ENCODE results near the gene HNF1A. TPM values are rescaled to one million over a fixed set of nuclear protein-coding genes. Genes with fewer than 3 reads are reported as not detected.

Gene HNF1A
- total and polyA plus RNA-seq, 3 experiments from 2014 or later, result not detected

DNA sequence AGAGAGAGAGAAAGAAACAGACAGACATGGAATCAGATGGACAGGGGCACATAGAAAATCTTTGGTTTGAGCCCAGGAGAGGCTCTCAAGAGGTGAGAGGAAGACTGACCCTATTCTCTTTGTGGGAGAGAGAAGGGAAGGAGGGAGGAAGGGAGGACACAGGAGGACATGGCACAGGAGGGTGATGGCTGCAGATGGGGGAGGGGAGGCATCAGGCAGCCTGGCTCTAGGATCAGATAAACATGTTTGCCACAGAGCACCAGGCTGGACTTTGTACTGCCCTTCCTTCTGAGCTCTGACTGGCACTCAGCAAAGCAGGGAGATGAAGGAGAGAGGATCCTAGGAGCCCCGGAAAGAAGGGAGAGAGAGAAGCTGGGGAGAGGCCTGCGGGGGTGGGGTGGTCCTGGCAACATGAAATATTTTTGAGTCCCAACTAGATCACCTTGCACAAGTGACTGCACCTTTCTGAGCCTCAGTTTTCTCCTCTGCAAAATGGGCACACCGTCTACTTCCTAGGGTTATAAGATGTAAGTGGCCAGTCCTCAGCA is 6.1 kb downstream of the HNF1A start:
- H3K4me1 ChIP-seq (ENCODE audit: insufficient read depth, low read length), result no peaks in the 10 kb centered on the region
- no peaks in the 10 kb centered on the region for H3K27me3 ChIP-seq (ENCODE audit: insufficient read depth, low read length, poor library complexity, severe bottlenecking)
- peaks cover 0 to 4% of the 10 kb centered on the region in 2 donors for H3K27me3 Mint-ChIP-seq
- H3K4me1 Mint-ChIP-seq, result no peaks in the 10 kb centered on the region
- no peak overlapping the region for H3K27ac Mint-ChIP-seq
- H3K27ac ChIP-seq (ENCODE audit: low read depth, low read length), result no peak overlapping the region
- H3K9me3 ChIP-seq (ENCODE audit: low read length), result no peaks in the 10 kb centered on the region
- CTCF ChIA-PET, result interaction anchor here (1.4 kb wide), 1 partner anchor 13 kb away, joined by 5 read pairs; no protein-coding TSS in a partner anchor
- POLR2A ChIA-PET, result no interaction called here
- H3K4me3 Mint-ChIP-seq, result no peak overlapping the region
- no peak overlapping the region for H3K4me3 ChIP-seq (ENCODE audit: low read length)
- no peaks in the 10 kb centered on the region for H3K9me3 Mint-ChIP-seq
- no peaks in the 10 kb centered on the region for H3K36me3 Mint-ChIP-seq
- no peaks in the 10 kb centered on the region for H3K36me3 ChIP-seq (ENCODE audit: insufficient read depth, low read length)
- DNase-seq, result no peak

DNA sequence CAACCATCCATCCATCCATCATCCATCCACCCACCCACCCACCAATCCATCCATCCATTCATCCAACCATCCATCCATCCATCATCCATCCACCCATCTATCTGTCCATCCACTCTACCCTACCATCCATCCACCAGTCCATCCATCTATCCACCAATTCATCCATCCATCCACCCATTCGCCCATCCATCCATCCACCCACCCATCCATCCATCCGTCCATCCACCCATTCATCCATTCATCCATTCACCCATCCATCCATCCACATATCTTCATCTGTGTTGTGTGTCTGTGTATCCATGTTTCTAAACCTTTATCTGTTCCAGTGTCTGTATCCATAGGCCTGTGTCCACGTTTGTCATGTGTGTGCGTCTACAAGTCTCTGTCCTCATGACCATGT is 9.9 kb downstream of the HNF1A start:
- Mint-ChIP-seq H3K36me3 (peaks cover 0 to 4% (median 0%) of the 10 kb centered on the region in 3 donors), H3K4me3 (no peak overlapping the region), H3K9me3 (no peaks in the 10 kb centered on the region), H3K27ac (no peak overlapping the region), H3K27me3 (peaks cover 0 to 8% of the 10 kb centered on the region in 2 donors), H3K4me1 (no peaks in the 10 kb centered on the region)
- Histone ChIP-seq H3K4me1 (ENCODE audit: insufficient read depth, low read length) (no peaks in the 10 kb centered on the region), H3K36me3 (ENCODE audit: insufficient read depth, low read length) (no peaks in the 10 kb centered on the region), H3K4me3 (ENCODE audit: low read length) (no peak overlapping the region), H3K27ac (ENCODE audit: low read depth, low read length) (no peak overlapping the region), H3K9me3 (ENCODE audit: low read length) (no peaks in the 10 kb centered on the region), H3K27me3 (ENCODE audit: insufficient read depth, low read length, poor library complexity, severe bottlenecking) (no peaks in the 10 kb centered on the region)
- POLR2A ChIA-PET, result no interaction called here
- CTCF ChIA-PET, result no interaction called here
- DNase-seq, result no peak

DNA sequence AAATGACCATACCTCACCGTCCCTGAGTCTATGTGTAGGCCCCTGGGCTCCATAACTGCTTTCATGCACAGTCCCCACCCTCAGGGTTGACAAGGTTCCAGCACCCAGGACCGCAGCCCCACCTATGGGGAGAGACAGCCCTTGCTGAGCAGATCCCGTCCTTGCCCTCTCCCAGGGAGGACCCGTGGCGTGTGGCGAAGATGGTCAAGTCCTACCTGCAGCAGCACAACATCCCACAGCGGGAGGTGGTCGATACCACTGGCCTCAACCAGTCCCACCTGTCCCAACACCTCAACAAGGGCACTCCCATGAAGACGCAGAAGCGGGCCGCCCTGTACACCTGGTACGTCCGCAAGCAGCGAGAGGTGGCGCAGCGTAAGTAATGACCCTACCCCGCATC is 10.3 kb downstream of the HNF1A start:
- Histone ChIP-seq H3K4me3 (ENCODE audit: low read length) (no peak overlapping the region), H3K9me3 (ENCODE audit: low read length) (no peaks in the 10 kb centered on the region), H3K27ac (ENCODE audit: low read depth, low read length) (no peak overlapping the region), H3K36me3 (ENCODE audit: insufficient read depth, low read length) (no peaks in the 10 kb centered on the region), H3K4me1 (ENCODE audit: insufficient read depth, low read length) (no peaks in the 10 kb centered on the region), H3K27me3 (ENCODE audit: insufficient read depth, low read length, poor library complexity, severe bottlenecking) (no peaks in the 10 kb centered on the region)
- no peak overlapping the region for H3K4me3 Mint-ChIP-seq
- peaks cover 0 to 8% of the 10 kb centered on the region in 2 donors for H3K27me3 Mint-ChIP-seq
- no peaks in the 10 kb centered on the region for H3K4me1 Mint-ChIP-seq
- H3K27ac Mint-ChIP-seq, result peak overlapping the region in 1 of 8 donors; percentile 33
- POLR2A ChIA-PET, result no interaction called here
- DNase-seq, result no peak
- H3K9me3 Mint-ChIP-seq, result no peaks in the 10 kb centered on the region
- CTCF ChIA-PET, result no interaction called here
- H3K36me3 Mint-ChIP-seq, result peaks cover 0 to 4% (median 0%) of the 10 kb centered on the region in 3 donors

DNA sequence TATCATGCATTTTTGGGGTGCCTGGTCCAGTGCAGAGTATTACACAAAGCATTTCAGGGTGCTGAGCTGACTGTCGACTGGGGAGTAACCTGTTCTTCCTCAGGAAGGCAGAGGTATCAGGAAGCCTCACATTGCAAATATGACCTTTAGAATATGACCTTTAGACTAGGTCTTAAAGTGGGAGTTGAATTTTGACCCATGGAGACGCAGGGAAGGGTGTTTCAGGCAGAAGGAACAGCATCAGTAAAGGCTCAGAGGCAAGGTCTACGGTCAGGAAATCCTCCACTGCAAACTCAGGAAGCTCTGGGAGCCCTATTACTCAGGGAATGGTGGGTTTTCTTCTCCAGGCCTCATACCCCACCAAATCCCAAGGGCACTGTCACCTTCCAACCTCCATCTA is 11.3 kb downstream of the HNF1A start:
- H3K27me3 ChIP-seq (ENCODE audit: insufficient read depth, low read length, poor library complexity, severe bottlenecking), result no peaks in the 10 kb centered on the region
- Mint-ChIP-seq H3K27ac (no peak overlapping the region), H3K36me3 (peaks cover 0 to 4% (median 0%) of the 10 kb centered on the region in 3 donors), H3K27me3 (peaks cover 0 to 11% of the 10 kb centered on the region in 2 donors), H3K9me3 (no peaks in the 10 kb centered on the region), H3K4me3 (no peak overlapping the region), H3K4me1 (no peaks in the 10 kb centered on the region)
- no peaks in the 10 kb centered on the region for H3K9me3 ChIP-seq (ENCODE audit: low read length)
- no peaks in the 10 kb centered on the region for H3K36me3 ChIP-seq (ENCODE audit: insufficient read depth, low read length)
- ChIA-PET POLR2A (no interaction called here), CTCF (no interaction called here)
- no peak for DNase-seq
- no peak overlapping the region for H3K4me3 ChIP-seq (ENCODE audit: low read length)
- H3K4me1 ChIP-seq (ENCODE audit: insufficient read depth, low read length), result no peaks in the 10 kb centered on the region
- H3K27ac ChIP-seq (ENCODE audit: low read depth, low read length), result no peak overlapping the region

DNA sequence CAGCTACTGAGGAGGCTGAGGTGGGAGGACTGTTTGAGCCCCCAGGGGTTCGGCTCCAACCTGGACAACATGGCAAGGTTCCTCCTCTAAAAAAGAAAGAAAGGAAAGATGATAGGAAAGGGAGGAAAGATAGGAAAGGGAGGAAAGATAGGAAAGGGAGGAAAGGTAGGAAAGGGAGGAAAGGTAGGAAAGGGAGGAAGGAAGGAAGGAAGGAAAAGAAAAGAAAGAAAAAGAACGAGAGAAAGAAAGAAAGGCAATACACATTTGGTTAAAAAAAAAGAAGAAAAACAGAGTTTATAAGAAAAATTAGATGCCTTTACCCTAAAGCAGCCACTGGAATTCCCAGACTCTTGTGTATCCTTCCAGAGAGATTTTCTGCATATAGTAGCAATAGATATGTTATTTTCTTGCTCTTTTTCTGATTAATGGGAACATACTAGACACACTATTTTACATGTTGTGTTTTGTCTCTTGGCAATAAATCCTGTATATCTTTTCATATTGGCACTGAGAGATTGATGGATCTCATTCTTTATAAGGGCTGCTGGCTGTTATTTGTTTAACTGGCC is 12.2 kb downstream of the HNF1A start:
- no peak overlapping the region for H3K4me3 ChIP-seq (ENCODE audit: low read length)
- no peaks in the 10 kb centered on the region for H3K4me1 ChIP-seq (ENCODE audit: insufficient read depth, low read length)
- H3K36me3 ChIP-seq (ENCODE audit: insufficient read depth, low read length), result no peaks in the 10 kb centered on the region
- no peak overlapping the region for H3K27ac ChIP-seq (ENCODE audit: low read depth, low read length)
- H3K4me3 Mint-ChIP-seq, result no peak overlapping the region
- H3K9me3 ChIP-seq (ENCODE audit: low read length), result no peaks in the 10 kb centered on the region
- peak overlapping the region in 1 of 8 donors; percentile 43 for H3K27ac Mint-ChIP-seq
- ChIA-PET CTCF (interaction anchor here (1.5 kb wide), 1 partner anchor 342 kb away, joined by 3 read pairs; no protein-coding TSS in a partner anchor), POLR2A (no interaction called here)
- DNase-seq, result no peak
- H3K27me3 ChIP-seq (ENCODE audit: insufficient read depth, low read length, poor library complexity, severe bottlenecking), result no peaks in the 10 kb centered on the region
- H3K27me3 Mint-ChIP-seq, result peaks cover 1 to 20% of the 10 kb centered on the region in 2 donors
- peaks cover 0 to 4% (median 0%) of the 10 kb centered on the region in 3 donors for H3K36me3 Mint-ChIP-seq
- no peaks in the 10 kb centered on the region for H3K4me1 Mint-ChIP-seq
- no peaks in the 10 kb centered on the region for H3K9me3 Mint-ChIP-seq

- Mint-ChIP-seq H3K4me1 (no peaks in the 10 kb centered on the region), H3K27me3 (peaks cover 1 to 24% of the 10 kb centered on the region in 2 donors), H3K4me3 (no peak overlapping the region), H3K36me3 (peaks cover 0 to 4% (median 0%) of the 10 kb centered on the region in 3 donors), H3K27ac (no peak overlapping the region), H3K9me3 (no peaks in the 10 kb centered on the region)
- Histone ChIP-seq H3K27ac (ENCODE audit: low read depth, low read length) (no peak overlapping the region), H3K9me3 (ENCODE audit: low read length) (no peaks in the 10 kb centered on the region), H3K36me3 (ENCODE audit: insufficient read depth, low read length) (no peaks in the 10 kb centered on the region), H3K27me3 (ENCODE audit: insufficient read depth, low read length, poor library complexity, severe bottlenecking) (no peaks in the 10 kb centered on the region), H3K4me3 (ENCODE audit: low read length) (no peak overlapping the region), H3K4me1 (ENCODE audit: insufficient read depth, low read length) (no peaks in the 10 kb centered on the region)
- DNase-seq, result no peak
- ChIA-PET POLR2A (no interaction called here), CTCF (interaction anchor here (0.6 to 1.5 kb wide), 2 partner anchors 49 to 343 kb away, joined by 3 read pairs; no protein-coding TSS in a partner anchor)
These were observed 13.6 kb downstream of the HNF1A start for GRCh38 chr12:120991965-120992364.

GRCh38 chr12:120992989-120993388 is 14.6 kb downstream of the HNF1A start:
- no peak overlapping the region for H3K27ac ChIP-seq (ENCODE audit: low read depth, low read length)
- H3K4me1 ChIP-seq (ENCODE audit: insufficient read depth, low read length), result no peaks in the 10 kb centered on the region
- Mint-ChIP-seq H3K36me3 (peaks cover 0 to 4% (median 0%) of the 10 kb centered on the region in 3 donors), H3K27ac (peak overlapping the region in 1 of 8 donors; percentile 28), H3K9me3 (no peaks in the 10 kb centered on the region), H3K27me3 (peaks cover 1 to 24% of the 10 kb centered on the region in 2 donors), H3K4me3 (no peak overlapping the region), H3K4me1 (no peaks in the 10 kb centered on the region)
- CTCF ChIA-PET, result no interaction called here
- H3K36me3 ChIP-seq (ENCODE audit: insufficient read depth, low read length), result no peaks in the 10 kb centered on the region
- no peak overlapping the region for H3K4me3 ChIP-seq (ENCODE audit: low read length)
- POLR2A ChIA-PET, result no interaction called here
- H3K9me3 ChIP-seq (ENCODE audit: low read length), result no peaks in the 10 kb centered on the region
- no peak for DNase-seq
- no peaks in the 10 kb centered on the region for H3K27me3 ChIP-seq (ENCODE audit: insufficient read depth, low read length, poor library complexity, severe bottlenecking)

GRCh38 chr12:120993496-120993895 is 15.2 kb downstream of the HNF1A start:
- CTCF ChIA-PET, result interaction anchor here (1.2 kb wide), 1 partner anchor 27 kb away, joined by 3 read pairs; no protein-coding TSS in a partner anchor
- Mint-ChIP-seq H3K9me3 (no peaks in the 10 kb centered on the region), H3K4me3 (no peak overlapping the region), H3K36me3 (peaks cover 0 to 4% (median 0%) of the 10 kb centered on the region in 3 donors), H3K4me1 (no peaks in the 10 kb centered on the region), H3K27ac (peak overlapping the region in 1 of 8 donors; percentile 89), H3K27me3 (peaks cover 1 to 24% of the 10 kb centered on the region in 2 donors)
- no peaks in the 10 kb centered on the region for H3K27me3 ChIP-seq (ENCODE audit: insufficient read depth, low read length, poor library complexity, severe bottlenecking)
- H3K9me3 ChIP-seq (ENCODE audit: low read length), result no peaks in the 10 kb centered on the region
- H3K36me3 ChIP-seq (ENCODE audit: insufficient read depth, low read length), result no peaks in the 10 kb centered on the region
- no peak for DNase-seq
- no peak overlapping the region for H3K4me3 ChIP-seq (ENCODE audit: low read length)
- POLR2A ChIA-PET, result no interaction called here
- no peaks in the 10 kb centered on the region for H3K4me1 ChIP-seq (ENCODE audit: insufficient read depth, low read length)
- no peak overlapping the region for H3K27ac ChIP-seq (ENCODE audit: low read depth, low read length)
